ENCODE measurements around the gene SLC30A2. TPM values are rescaled to one million over a fixed set of nuclear protein-coding genes. Genes with fewer than 3 reads are reported as not detected.
A peak's percentile ranks its signal among the peaks of the same experiment; 100 is the strongest.

The SLC30A2 gene
- total and polyA plus RNA-seq, 9 of the 15 experiments (the other 6 are each of a cell fraction or from before 2014, with no cell fraction given), result 0.01 to 0.18 (median 0.06) TPM; not detected in 3

- TF ChIP-seq CREB3L1 (IDR thresholded peaks at IDR 0.05; ENCODE audit: borderline replicate concordance, low read depth) (no peak), ZNF3 (CRISPR knock-in tag; IDR thresholded peaks at IDR 0.05) (no peak), HNRNPLL (IDR thresholded peaks at IDR 0.05; ENCODE audit: low read depth, low read length, poor library complexity, severe bottlenecking) (no peak), ZNF830 (CRISPR knock-in tag; IDR thresholded peaks at IDR 0.05) (no peak), CAMTA2 (CRISPR knock-in tag; conservative IDR thresholded peaks at IDR 0.05) (no peak), IRF1 (CRISPR knock-in tag; IDR thresholded peaks at IDR 0.05; ENCODE audit: borderline replicate concordance) (no peak), CCNT2 (IDR thresholded peaks at IDR 0.05; ENCODE audit: borderline replicate concordance, extremely low read depth, insufficient read length, low read depth, low read length) (peak; percentile 9), ELF1 (tag; IDR thresholded peaks at IDR 0.05) (no peak), ZC3H11A (IDR thresholded peaks at IDR 0.05; ENCODE audit: low read depth, low read length) (no peak), KLF13 (tag; IDR thresholded peaks at IDR 0.05; ENCODE audit: borderline replicate concordance, low read depth) (no peak), HES1 (IDR thresholded peaks at IDR 0.05; ENCODE audit: low read depth) (no peak), E2F6 (IDR thresholded peaks at IDR 0.05; ENCODE audit: borderline replicate concordance in 1 of 2, extremely low read depth in 1 of 2, insufficient read depth in 1 of 2, insufficient read length in 1 of 2, low read depth in 1 of 2, low read length in 1 of 2, poor library complexity in 1 of 2, severe bottlenecking in 1 of 2) (peak; percentile 32 to 46), CSDE1 (IDR thresholded peaks at IDR 0.05) (no peak), SMARCA4 (IDR thresholded peaks at IDR 0.05) (peak; percentile 14; the same call in 1 of the 2 replicates), CHD4 (IDR thresholded peaks at IDR 0.05; ENCODE audit: insufficient read depth, insufficient replicate concordance, low read depth, low read length, poor library complexity, severe bottlenecking) (no peak), HDAC8 (tag; IDR thresholded peaks at IDR 0.05) (peak; percentile 38; the same call in 1 of the 2 replicates), ZBTB33 (CRISPR knock-in tag; IDR thresholded peaks at IDR 0.05) (peak; percentile 12; the same call in 1 of the 2 replicates), NR2C1 (IDR thresholded peaks at IDR 0.05) (0 out of 2 replicates have a peak, but pooled peaks have one; percentile 37), NR2C1 (tag; IDR thresholded peaks at IDR 0.05) (peak; percentile 45)
Observed at GRCh38 chr1:26035959-26036755, 9.8 kb downstream of the SLC30A2 start (continued).
